ENCODE measurements around the gene NCK2. TPM values are rescaled to one million over a fixed set of nuclear protein-coding genes. Genes with fewer than 3 reads are reported as not detected.
"Not testable (repeated sequence)": the region's sequence is repeated elsewhere in the genome, so short reads cannot be mapped to it uniquely, and the experiment has no call there.

Gene NCK2
- total RNA-seq, 1 donor from 2014 or later, result 42.3 TPM

- not testable (repeated sequence) for H3K4me3 ChIP-seq (ENCODE audit: low read length in 3 of 3); H3K9me3 ChIP-seq (ENCODE audit: control insufficient read depth in 3 of 3, low read length in 3 of 3); H3K27ac ChIP-seq (ENCODE audit: low read depth, low read length); H3K9ac ChIP-seq (ENCODE audit: low read depth in 1 of 3, low read length in 3 of 3); H3K27me3 ChIP-seq (ENCODE audit: control insufficient read depth in 3 of 3, insufficient read depth in 3 of 3, low read length in 3 of 3); H3K36me3 ChIP-seq (ENCODE audit: control insufficient read depth in 3 of 3, insufficient read depth in 3 of 3, low read length in 3 of 3)
- H3K4me1 ChIP-seq (ENCODE audit: control insufficient read depth in 3 of 3, insufficient read depth in 3 of 3, low read length in 3 of 3), result peaks cover 17 to 41% (median 25%) of the 10 kb centered on the region in 3 donors
Measured at GRCh38 chr2:105897694-105898093, 153.0 kb downstream of the NCK2 start.

GRCh38 chr2:105903051-105903674, 158.5 kb downstream of the NCK2 start:
- peak overlapping the region; percentile 79 for H3K27ac ChIP-seq (ENCODE audit: low read depth, low read length)

GRCh38 chr2:105904938-105905337, 160.2 kb downstream of the NCK2 start:
- H3K9me3 ChIP-seq (ENCODE audit: control insufficient read depth in 3 of 3, low read length in 3 of 3), result no peaks in the 10 kb centered on the region
- no peak overlapping the region for H3K4me3 ChIP-seq (ENCODE audit: low read length in 3 of 3)
- peaks cover 33 to 49% (median 37%) of the 10 kb centered on the region in 3 donors for H3K4me1 ChIP-seq (ENCODE audit: control insufficient read depth in 3 of 3, insufficient read depth in 3 of 3, low read length in 3 of 3)
- H3K27ac ChIP-seq (ENCODE audit: low read depth, low read length), result no peak overlapping the region
- H3K27me3 ChIP-seq (ENCODE audit: control insufficient read depth in 3 of 3, insufficient read depth in 3 of 3, low read length in 3 of 3), result no peaks in the 10 kb centered on the region
- no peaks in the 10 kb centered on the region for H3K36me3 ChIP-seq (ENCODE audit: control insufficient read depth in 3 of 3, insufficient read depth in 3 of 3, low read length in 3 of 3)
- no peak overlapping the region for H3K9ac ChIP-seq (ENCODE audit: low read depth in 1 of 3, low read length in 3 of 3)

More at GRCh38 chr2:105903051-105903674, 158.5 kb downstream of the NCK2 start:
- Histone ChIP-seq H3K4me3 (ENCODE audit: low read length in 3 of 3) (peak overlapping the region in 2 of 3 donors; percentile 24 to 41), H3K9ac (ENCODE audit: low read depth in 1 of 3, low read length in 3 of 3) (peak overlapping the region; percentile 52 to 75 (median 63)), H3K27me3 (ENCODE audit: control insufficient read depth in 3 of 3, insufficient read depth in 3 of 3, low read length in 3 of 3) (no peaks in the 10 kb centered on the region), H3K4me1 (ENCODE audit: control insufficient read depth in 3 of 3, insufficient read depth in 3 of 3, low read length in 3 of 3) (peaks cover 24 to 38% (median 32%) of the 10 kb centered on the region in 3 donors), H3K9me3 (ENCODE audit: control insufficient read depth in 3 of 3, low read length in 3 of 3) (no peaks in the 10 kb centered on the region), H3K36me3 (ENCODE audit: control insufficient read depth in 3 of 3, insufficient read depth in 3 of 3, low read length in 3 of 3) (no peaks in the 10 kb centered on the region)

- H3K4me1 ChIP-seq (ENCODE audit: control insufficient read depth in 3 of 3, insufficient read depth in 3 of 3, low read length in 3 of 3), result peaks cover 44 to 56% (median 44%) of the 10 kb centered on the region in 3 donors
Measured at GRCh38 chr2:105906481-105906880, 161.8 kb downstream of the NCK2 start.

GRCh38 chr2:105907184-105907583, 162.5 kb downstream of the NCK2 start:
- H3K9ac ChIP-seq (ENCODE audit: low read depth in 1 of 3, low read length in 3 of 3), result peak overlapping the region in 1 of 3 donors; percentile 30
- no peaks in the 10 kb centered on the region for H3K9me3 ChIP-seq (ENCODE audit: control insufficient read depth in 3 of 3, low read length in 3 of 3)
- H3K4me3 ChIP-seq (ENCODE audit: low read length in 3 of 3), result peak overlapping the region in 2 of 3 donors; percentile 15 to 41
- H3K27ac ChIP-seq (ENCODE audit: low read depth, low read length), result peak overlapping the region; percentile 70
- no peaks in the 10 kb centered on the region for H3K27me3 ChIP-seq (ENCODE audit: control insufficient read depth in 3 of 3, insufficient read depth in 3 of 3, low read length in 3 of 3)
- H3K36me3 ChIP-seq (ENCODE audit: control insufficient read depth in 3 of 3, insufficient read depth in 3 of 3, low read length in 3 of 3), result no peaks in the 10 kb centered on the region
- H3K4me1 ChIP-seq (ENCODE audit: control insufficient read depth in 3 of 3, insufficient read depth in 3 of 3, low read length in 3 of 3), result peaks cover 38 to 49% (median 39%) of the 10 kb centered on the region in 3 donors

More at GRCh38 chr2:105906481-105906880, 161.8 kb downstream of the NCK2 start:
- no peaks in the 10 kb centered on the region for H3K9me3 ChIP-seq (ENCODE audit: control insufficient read depth in 3 of 3, low read length in 3 of 3)
- H3K36me3 ChIP-seq (ENCODE audit: control insufficient read depth in 3 of 3, insufficient read depth in 3 of 3, low read length in 3 of 3), result no peaks in the 10 kb centered on the region
- peak overlapping the region; percentile 70 for H3K27ac ChIP-seq (ENCODE audit: low read depth, low read length)
- no peaks in the 10 kb centered on the region for H3K27me3 ChIP-seq (ENCODE audit: control insufficient read depth in 3 of 3, insufficient read depth in 3 of 3, low read length in 3 of 3)
- no peak overlapping the region for H3K9ac ChIP-seq (ENCODE audit: low read depth in 1 of 3, low read length in 3 of 3)
- H3K4me3 ChIP-seq (ENCODE audit: low read length in 3 of 3), result no peak overlapping the region

GRCh38 chr2:105909215-105909614, 164.5 kb downstream of the NCK2 start:
- H3K9ac ChIP-seq (ENCODE audit: low read depth in 1 of 3, low read length in 3 of 3), result peak overlapping the region in 2 of 3 donors; percentile 17 to 35
- H3K27me3 ChIP-seq (ENCODE audit: control insufficient read depth in 3 of 3, insufficient read depth in 3 of 3, low read length in 3 of 3), result no peaks in the 10 kb centered on the region
- no peak overlapping the region for H3K4me3 ChIP-seq (ENCODE audit: low read length in 3 of 3)
- peak overlapping the region; percentile 88 for H3K27ac ChIP-seq (ENCODE audit: low read depth, low read length)
- no peaks in the 10 kb centered on the region for H3K36me3 ChIP-seq (ENCODE audit: control insufficient read depth in 3 of 3, insufficient read depth in 3 of 3, low read length in 3 of 3)
- H3K4me1 ChIP-seq (ENCODE audit: control insufficient read depth in 3 of 3, insufficient read depth in 3 of 3, low read length in 3 of 3), result peaks cover 23 to 33% (median 24%) of the 10 kb centered on the region in 3 donors
- peaks cover 0 to 2% (median 0%) of the 10 kb centered on the region in 3 donors for H3K9me3 ChIP-seq (ENCODE audit: control insufficient read depth in 3 of 3, low read length in 3 of 3)

GRCh38 chr2:105910497-105911238, 166.0 kb downstream of the NCK2 start:
- H3K9me3 ChIP-seq (ENCODE audit: control insufficient read depth in 3 of 3, low read length in 3 of 3), result peaks cover 0 to 14% (median 8%) of the 10 kb centered on the region in 3 donors
- peak overlapping the region; percentile 45 to 66 (median 51) for H3K9ac ChIP-seq (ENCODE audit: low read depth in 1 of 3, low read length in 3 of 3)
- no peaks in the 10 kb centered on the region for H3K27me3 ChIP-seq (ENCODE audit: control insufficient read depth in 3 of 3, insufficient read depth in 3 of 3, low read length in 3 of 3)
- H3K4me1 ChIP-seq (ENCODE audit: control insufficient read depth in 3 of 3, insufficient read depth in 3 of 3, low read length in 3 of 3), result peaks cover 23 to 33% (median 24%) of the 10 kb centered on the region in 3 donors
- peak overlapping the region; percentile 88 for H3K27ac ChIP-seq (ENCODE audit: low read depth, low read length)
- peak overlapping the region; percentile 39 to 42 (median 42) for H3K4me3 ChIP-seq (ENCODE audit: low read length in 3 of 3)
- no peaks in the 10 kb centered on the region for H3K36me3 ChIP-seq (ENCODE audit: control insufficient read depth in 3 of 3, insufficient read depth in 3 of 3, low read length in 3 of 3)

- H3K27me3 ChIP-seq (ENCODE audit: control insufficient read depth in 3 of 3, insufficient read depth in 3 of 3, low read length in 3 of 3), result no peaks in the 10 kb centered on the region
- H3K9me3 ChIP-seq (ENCODE audit: control insufficient read depth in 3 of 3, low read length in 3 of 3), result peaks cover 0 to 14% (median 8%) of the 10 kb centered on the region in 3 donors
- H3K27ac ChIP-seq (ENCODE audit: low read depth, low read length), result peak overlapping the region; percentile 88
- H3K9ac ChIP-seq (ENCODE audit: low read depth in 1 of 3, low read length in 3 of 3), result no peak overlapping the region
- peaks cover 22 to 30% (median 24%) of the 10 kb centered on the region in 3 donors for H3K4me1 ChIP-seq (ENCODE audit: control insufficient read depth in 3 of 3, insufficient read depth in 3 of 3, low read length in 3 of 3)
- H3K4me3 ChIP-seq (ENCODE audit: low read length in 3 of 3), result no peak overlapping the region
- H3K36me3 ChIP-seq (ENCODE audit: control insufficient read depth in 3 of 3, insufficient read depth in 3 of 3, low read length in 3 of 3), result no peaks in the 10 kb centered on the region
Measured at GRCh38 chr2:105911425-105911824, 166.7 kb downstream of the NCK2 start.

GRCh38 chr2:105912081-105912480, 167.4 kb downstream of the NCK2 start:
- peaks cover 16 to 24% (median 23%) of the 10 kb centered on the region in 3 donors for H3K4me1 ChIP-seq (ENCODE audit: control insufficient read depth in 3 of 3, insufficient read depth in 3 of 3, low read length in 3 of 3)
- H3K27me3 ChIP-seq (ENCODE audit: control insufficient read depth in 3 of 3, insufficient read depth in 3 of 3, low read length in 3 of 3), result no peaks in the 10 kb centered on the region
- H3K4me3 ChIP-seq (ENCODE audit: low read length in 3 of 3), result no peak overlapping the region
- H3K9me3 ChIP-seq (ENCODE audit: control insufficient read depth in 3 of 3, low read length in 3 of 3), result peaks cover 0 to 14% (median 8%) of the 10 kb centered on the region in 3 donors
- no peaks in the 10 kb centered on the region for H3K36me3 ChIP-seq (ENCODE audit: control insufficient read depth in 3 of 3, insufficient read depth in 3 of 3, low read length in 3 of 3)
- H3K9ac ChIP-seq (ENCODE audit: low read depth in 1 of 3, low read length in 3 of 3), result no peak overlapping the region
- no peak overlapping the region for H3K27ac ChIP-seq (ENCODE audit: low read depth, low read length)
